Activated CD8-positive, alpha-beta T cell treated with anti-CD3 and anti-CD28 coated beads for 36 hours (primary cell): ENCODE measurements around the gene UGGT2. TPM values are rescaled to one million over a fixed set of nuclear protein-coding genes. Genes with fewer than 3 reads are reported as not detected.

Experiments
- ATAC-seq: fragments of 200-7000 bp; cut with Tn5 transposase; one replicate; pipeline ENCODE4 v1.10.0; 2021; ENCODE audit warnings: mild to moderate bottlenecking, moderate library complexity
- CTCF ChIA-PET: fragments of 350-600 bp; sonication (Branson Sonifier 250); formaldehyde crosslinking; loops from one replicate; lab custom pipeline; 2021; ENCODE audit warnings: antibody characterized with exemption; lab: Charles Lee
- POLR2A ChIA-PET: fragments of 350-600 bp; sonication (Branson Sonifier 250); formaldehyde crosslinking; loops from one replicate; lab custom pipeline; 2021; ENCODE audit warnings: antibody characterized with exemption; lab: Charles Lee
- DNase-seq: peaks from one replicate; pipeline ENCODE4 v3.0.0-alpha.2; 2020
- H3K27ac Mint-ChIP-seq: one replicate; pipeline ENCODE4 v1.8.0; 2021; ENCODE audit warnings: mild to moderate bottlenecking, mixed read lengths
- H3K27me3 Mint-ChIP-seq: one replicate; pipeline ENCODE4 v1.8.0; 2021; ENCODE audit warnings: mixed read lengths
- H3K36me3 Mint-ChIP-seq: one replicate; pipeline ENCODE4 v1.8.0; 2021; ENCODE audit warnings: low read depth, mixed read lengths
- H3K4me1 Mint-ChIP-seq: one replicate; pipeline ENCODE4 v1.8.0; 2021; ENCODE audit warnings: low read depth, mixed read lengths
- H3K4me3 Mint-ChIP-seq: one replicate; pipeline ENCODE4 v1.8.0; 2021; ENCODE audit warnings: mild to moderate bottlenecking, moderate library complexity, mixed read lengths
- H3K9me3 Mint-ChIP-seq: one replicate; pipeline ENCODE4 v1.8.0; 2021; ENCODE audit warnings: mixed read lengths
- CTCF ChIP-seq: fragments of 200-600 bp; IDR thresholded peaks from one replicate; pipeline ENCODE4 v1.8.0; 2022; ENCODE audit warnings: antibody characterized with exemption, mild to moderate bottlenecking
- intact Hi-C: fragments of 100-400 bp; cut with micrococcal nuclease; formaldehyde crosslinking; loops from one replicate; pipeline ENCODE4 v1.10.0; 2022
- total RNA-seq, 2 experiments: library from RNA; stranded (reverse); gene quantifications; one replicate each; pipeline ENCODE4 v1.2.3, GENCODE V29; 2021

The UGGT2 gene
- total RNA-seq, 2 experiments from 2014 or later = not detected

GRCh38 chr13:95882121-95882520 is 171.1 kb downstream of the UGGT2 start:
- CTCF ChIA-PET = no interaction called here
- no peaks in the 10 kb centered on the region for H3K9me3 Mint-ChIP-seq
- DNase-seq (no peak), ATAC-seq (no peak)
- H3K4me3 Mint-ChIP-seq = no peak overlapping the region
- TF ChIP-seq CTCF = no peak
- peaks cover 1% of the 10 kb centered on the region for H3K27me3 Mint-ChIP-seq
- POLR2A ChIA-PET = no interaction called here
- H3K36me3 Mint-ChIP-seq = no peaks in the 10 kb centered on the region
- no peaks in the 10 kb centered on the region for H3K4me1 Mint-ChIP-seq
- no peak overlapping the region for H3K27ac Mint-ChIP-seq
- intact Hi-C loops = no loop called here

GRCh38 chr13:95880331-95880730 is 172.9 kb downstream of the UGGT2 start:
- POLR2A ChIA-PET = no interaction called here

GRCh38 chr13:95874286-95874685 is 178.9 kb downstream of the UGGT2 start:
- no peaks in the 10 kb centered on the region for H3K36me3 Mint-ChIP-seq
- no peak for TF ChIP-seq CTCF
- CTCF ChIA-PET = no interaction called here
- ATAC-seq (no peak), DNase-seq (no peak)
- intact Hi-C loops = no loop called here
- H3K27me3 Mint-ChIP-seq = peaks cover 6% of the 10 kb centered on the region
- H3K9me3 Mint-ChIP-seq = no peaks in the 10 kb centered on the region
- POLR2A ChIA-PET = no interaction called here
- H3K4me1 Mint-ChIP-seq = no peaks in the 10 kb centered on the region
- no peak overlapping the region for H3K27ac Mint-ChIP-seq
- H3K4me3 Mint-ChIP-seq = no peak overlapping the region

More at GRCh38 chr13:95880331-95880730, 172.9 kb downstream of the UGGT2 start:
- ATAC-seq (no peak), DNase-seq (no peak)
- CTCF ChIA-PET = interaction anchor here (1.5 kb wide), 1 partner anchor 47 kb away, joined by 4 read pairs; no protein-coding TSS in a partner anchor
- TF ChIP-seq CTCF = no peak
- intact Hi-C loops = no loop called here
- Mint-ChIP-seq H3K4me3 (no peak overlapping the region), H3K9me3 (no peaks in the 10 kb centered on the region), H3K27me3 (peaks cover 1% of the 10 kb centered on the region), H3K27ac (no peak overlapping the region), H3K36me3 (no peaks in the 10 kb centered on the region), H3K4me1 (no peaks in the 10 kb centered on the region)

GRCh38 chr13:95870421-95870820 is 182.8 kb downstream of the UGGT2 start:
- H3K4me3 Mint-ChIP-seq = no peak overlapping the region
- ATAC-seq = no peak
- intact Hi-C loops = no loop called here

GRCh38 chr13:95865080-95865615 is 188.1 kb downstream of the UGGT2 start:
- Mint-ChIP-seq H3K36me3 (no peaks in the 10 kb centered on the region), H3K27me3 (peaks cover 3% of the 10 kb centered on the region)
- no peak for TF ChIP-seq CTCF

More at GRCh38 chr13:95870421-95870820, 182.8 kb downstream of the UGGT2 start:
- H3K27ac Mint-ChIP-seq = no peak overlapping the region
- TF ChIP-seq CTCF = no peak
- ChIA-PET CTCF (no interaction called here), POLR2A (no interaction called here)
- H3K36me3 Mint-ChIP-seq = no peaks in the 10 kb centered on the region
- H3K27me3 Mint-ChIP-seq = peaks cover 8% of the 10 kb centered on the region
- DNase-seq = no peak
- no peaks in the 10 kb centered on the region for H3K9me3 Mint-ChIP-seq
- H3K4me1 Mint-ChIP-seq = no peaks in the 10 kb centered on the region

More at GRCh38 chr13:95865080-95865615, 188.1 kb downstream of the UGGT2 start:
- no peak for DNase-seq
- Mint-ChIP-seq H3K4me1 (no peaks in the 10 kb centered on the region), H3K9me3 (no peaks in the 10 kb centered on the region), H3K27ac (no peak overlapping the region), H3K4me3 (no peak overlapping the region)
- ChIA-PET POLR2A (no interaction called here), CTCF (no interaction called here)
- intact Hi-C loops = no loop called here
- ATAC-seq = no peak
